CD4-positive, alpha-beta T cell treated with Interleukin-10 for 1 hour (primary cell): Measurements from ENCODE around the gene INPP1.

ENCODE experiments used
- DNase-seq: peaks from one replicate; pipeline ENCODE4 v3.0.0-alpha.2; 2020

Gene INPP1

GRCh38 chr2:190365499-190366204, 22.3 kb downstream of the INPP1 start:
- DNase-seq = no peak

DNA sequence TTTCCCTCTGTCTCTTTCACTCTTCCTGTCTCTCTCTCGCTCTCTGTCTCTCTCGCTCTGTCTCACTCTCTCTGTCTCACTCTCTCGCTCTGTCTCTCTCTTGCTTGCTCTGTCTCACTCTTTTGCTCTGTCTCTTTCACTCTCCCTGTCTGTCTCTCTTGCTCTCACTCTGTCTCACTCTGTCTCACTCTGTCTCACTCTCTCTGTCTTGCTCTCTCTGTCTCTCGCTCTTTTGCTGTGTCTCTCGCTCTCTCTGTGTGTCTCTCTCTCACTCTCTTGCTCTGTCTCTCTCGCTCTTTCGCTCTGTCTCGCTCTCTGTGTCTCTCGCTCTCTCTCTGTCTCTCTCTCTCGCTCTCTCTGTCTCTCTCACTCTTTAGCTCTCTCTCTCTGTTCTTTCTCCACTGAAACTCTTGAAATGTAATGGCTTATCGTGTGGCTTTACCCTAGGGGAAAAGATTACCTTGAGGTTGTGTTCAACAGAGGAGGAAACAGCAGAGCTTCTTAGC, 22.9 kb downstream of the INPP1 start:
- DNase-seq = no peak

DNA sequence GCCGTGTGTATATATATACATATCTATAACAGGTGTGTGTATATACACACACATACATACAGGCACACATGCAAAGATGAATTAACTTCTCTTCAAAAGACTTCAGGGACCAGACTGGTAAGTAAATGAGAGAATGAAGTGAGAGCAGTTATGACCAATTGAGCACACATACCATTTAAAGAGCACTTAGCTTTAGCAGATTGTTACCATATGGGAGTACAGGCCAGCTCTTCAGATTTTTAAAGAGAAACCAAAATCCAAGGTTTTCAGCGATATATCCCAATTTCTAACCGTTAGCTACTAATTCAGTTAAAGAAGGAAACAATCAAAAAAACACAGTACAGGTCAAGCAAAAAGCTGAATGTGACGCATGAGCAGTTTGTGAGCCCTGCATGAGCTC, 23.7 kb downstream of the INPP1 start:
- DNase-seq = no peak

GRCh38 chr2:190369635-190370034, 26.2 kb downstream of the INPP1 start:
- DNase-seq = no peak

DNA sequence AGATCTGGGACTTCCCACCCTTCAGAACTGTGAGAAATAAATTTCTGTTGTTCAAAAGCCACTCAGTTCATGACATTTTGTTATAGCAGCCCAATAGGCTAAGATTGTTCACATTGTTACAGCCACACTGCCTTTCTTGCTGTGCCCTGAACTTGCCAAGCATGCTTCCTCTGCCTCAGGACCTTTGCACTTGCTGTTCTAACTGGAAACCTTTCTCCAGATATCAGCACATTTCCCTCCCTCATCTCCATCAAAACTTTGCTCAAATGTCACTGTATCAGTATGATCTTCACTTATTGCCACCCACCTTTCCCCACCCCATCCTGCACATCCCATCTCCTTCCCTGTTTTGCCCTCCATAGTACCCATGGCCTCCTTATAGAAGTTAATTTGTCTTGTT, 32.7 kb downstream of the INPP1 start:
- DNase-seq = no peak

DNA sequence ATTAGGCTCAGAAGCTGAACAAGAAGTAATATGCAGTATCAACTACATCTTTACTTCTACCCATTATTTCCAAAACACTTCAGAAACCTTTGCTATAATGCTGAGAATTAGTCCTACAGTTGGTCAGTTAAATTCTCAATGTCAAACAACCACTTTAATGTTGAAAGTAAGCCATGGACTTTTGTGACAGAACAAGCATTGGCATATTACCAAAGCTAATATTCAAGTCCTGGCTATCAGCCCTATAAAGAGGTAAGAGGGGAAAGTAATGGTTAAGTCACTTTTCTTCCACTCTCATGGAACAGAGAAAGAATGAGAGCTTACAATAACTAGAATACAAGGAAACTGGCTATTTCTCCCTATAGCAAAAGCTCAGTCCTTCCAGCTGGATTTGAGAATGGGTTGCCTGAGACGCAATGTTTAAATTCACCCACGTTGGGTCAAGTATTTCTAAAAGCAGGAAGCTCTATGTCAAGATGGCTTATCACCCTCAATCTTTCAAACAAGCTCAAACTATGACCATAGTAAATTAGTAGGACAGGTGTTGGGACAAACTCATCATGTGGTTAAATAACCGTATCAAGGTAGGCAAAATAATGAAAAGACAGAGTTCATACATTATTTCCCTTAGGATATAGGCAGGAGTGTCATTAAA, 33.3 kb downstream of the INPP1 start:
- DNase-seq = no peak

DNA sequence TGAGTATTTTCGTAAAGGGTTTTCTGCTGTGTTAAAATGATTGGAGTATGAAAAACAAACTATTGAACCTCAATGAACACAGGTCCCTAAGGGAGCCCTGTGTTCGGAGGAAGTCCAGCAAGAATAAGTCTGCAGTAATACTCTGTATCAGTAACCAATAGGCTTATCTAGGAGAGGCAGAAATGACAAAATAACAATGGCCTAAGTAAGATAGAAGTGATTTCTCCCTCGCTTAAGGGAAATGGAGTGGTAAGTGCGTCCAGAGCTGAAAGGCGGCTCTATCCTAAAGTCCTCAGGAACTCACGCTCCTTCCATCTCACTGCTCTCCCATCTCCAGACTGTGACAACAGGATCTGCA, 35.5 kb downstream of the INPP1 start:
- DNase-seq = no peak

- DNase-seq = no peak
Measured at GRCh38 chr2:190379249-190379964, 36.0 kb downstream of the INPP1 start.

GRCh38 chr2:190380962-190381412, 37.6 kb downstream of the INPP1 start:
- no peak for DNase-seq

GRCh38 chr2:190382851-190383250, 39.5 kb downstream of the INPP1 start:
- DNase-seq = peak; percentile 75

- DNase-seq = no peak
Measured at GRCh38 chr2:190387422-190387821, 44.0 kb downstream of the INPP1 start.

GRCh38 chr2:190396271-190396670, 52.9 kb downstream of the INPP1 start:
- DNase-seq = no peak

DNA sequence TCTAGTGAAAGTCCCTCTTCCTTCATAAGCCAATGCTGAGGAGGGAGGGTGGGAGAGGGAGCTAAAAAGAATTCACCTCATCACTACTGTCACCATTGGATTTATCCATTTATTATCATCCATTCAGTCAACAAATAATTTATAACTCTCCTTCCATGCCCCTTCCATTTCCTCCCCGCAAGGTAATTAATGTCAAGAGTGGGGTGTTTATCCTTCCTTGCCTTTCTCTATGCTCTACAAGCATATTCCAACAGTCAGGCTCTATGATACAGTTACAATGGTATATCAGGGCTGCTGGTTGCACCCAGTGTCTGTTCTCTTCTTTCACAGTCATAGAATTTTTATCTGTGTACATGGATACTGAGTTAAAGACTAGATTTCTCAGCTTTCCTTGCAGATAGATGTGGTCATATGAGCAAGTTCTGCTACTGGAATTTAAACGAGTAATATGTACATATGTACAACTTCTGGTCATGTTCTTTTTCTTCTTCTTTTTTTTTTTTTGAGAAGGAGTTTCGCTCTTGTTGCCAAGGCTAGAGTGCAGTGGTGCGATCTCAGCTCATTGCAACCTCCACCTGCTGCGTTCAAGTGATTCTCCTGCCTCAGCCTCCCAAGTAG, 59.7 kb downstream of the INPP1 start:
- no peak for DNase-seq

DNA sequence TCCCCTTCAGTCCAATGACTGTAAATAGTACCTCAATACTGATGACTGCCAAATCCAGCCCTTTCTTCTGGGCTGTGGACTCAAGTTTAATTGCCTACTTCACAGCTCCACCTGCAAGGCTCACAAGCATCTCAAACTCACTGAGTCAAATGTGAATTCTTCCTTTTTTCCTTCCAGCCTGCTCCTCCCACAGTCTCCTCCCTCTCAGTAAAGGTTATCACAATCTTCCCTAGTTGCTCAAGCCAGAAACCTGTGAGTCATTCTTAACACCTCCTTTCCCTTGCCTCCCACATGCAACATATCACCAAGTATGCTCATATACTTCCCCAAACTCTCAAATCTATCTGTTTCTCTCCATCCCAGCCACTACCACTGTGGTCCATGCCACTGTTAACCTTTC, 61.1 kb downstream of the INPP1 start:
- DNase-seq = no peak

- no peak for DNase-seq
Measured at GRCh38 chr2:190405070-190405469, 61.7 kb downstream of the INPP1 start.

GRCh38 chr2:190405995-190406394, 62.6 kb downstream of the INPP1 start:
- DNase-seq = no peak

- DNase-seq = no peak
Measured at GRCh38 chr2:190406805-190407204, 63.4 kb downstream of the INPP1 start.

GRCh38 chr2:190407246-190407661, 63.9 kb downstream of the INPP1 start:
- peak; percentile 83 for DNase-seq

GRCh38 chr2:190407662-190408537, 64.5 kb downstream of the INPP1 start, which contains the start of gene MFSD6:
MFSD6 (plus strand) TSS chr2:190408355; CDS start chr2:190436030, 27,675 bp downstream.
- peak; percentile 76 for DNase-seq

DNA sequence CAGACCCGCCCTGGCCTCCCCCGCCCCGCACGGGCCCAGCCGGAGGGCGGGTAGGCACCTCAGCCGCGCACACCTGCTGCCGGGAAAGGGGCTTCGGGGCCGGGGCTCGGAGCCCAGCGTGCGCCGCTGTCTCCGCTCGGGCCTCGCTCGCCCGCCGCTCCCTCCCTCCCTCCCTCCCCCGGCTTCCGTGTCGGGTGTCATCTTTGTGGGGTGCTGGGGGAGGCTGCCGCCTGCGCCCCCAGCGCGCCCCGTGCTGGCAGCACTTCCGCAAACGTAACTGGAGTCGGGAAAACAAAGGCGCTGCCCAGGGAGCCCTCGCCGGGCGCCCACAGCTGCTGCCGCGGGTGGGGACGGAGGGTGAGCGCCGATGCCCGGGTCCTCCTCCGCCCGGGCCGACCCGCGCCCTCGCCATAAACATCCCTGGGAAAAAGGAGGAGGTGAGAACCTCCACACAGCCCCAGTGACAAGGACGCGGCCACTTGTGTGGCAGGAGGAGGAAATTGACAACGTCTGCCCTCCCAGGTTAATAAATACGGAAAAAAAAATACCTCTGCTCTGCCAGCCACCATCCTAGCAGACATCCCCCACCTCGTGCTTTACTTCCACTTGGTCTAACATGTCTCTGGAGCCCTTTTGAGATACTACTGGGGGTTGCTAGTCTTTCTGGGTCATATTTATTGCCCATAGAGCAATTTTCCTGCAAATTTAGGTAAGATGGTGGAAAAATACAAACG, 65.3 kb downstream of the INPP1 start:
- DNase-seq = peak; percentile 87

- DNase-seq = no peak
Measured at GRCh38 chr2:190409616-190410015, 66.2 kb downstream of the INPP1 start.

GRCh38 chr2:190410166-190410565, 66.8 kb downstream of the INPP1 start:
- DNase-seq = no peak
